ENCODE measurements around the gene ABHD17B.

ABHD17B gene

DNA sequence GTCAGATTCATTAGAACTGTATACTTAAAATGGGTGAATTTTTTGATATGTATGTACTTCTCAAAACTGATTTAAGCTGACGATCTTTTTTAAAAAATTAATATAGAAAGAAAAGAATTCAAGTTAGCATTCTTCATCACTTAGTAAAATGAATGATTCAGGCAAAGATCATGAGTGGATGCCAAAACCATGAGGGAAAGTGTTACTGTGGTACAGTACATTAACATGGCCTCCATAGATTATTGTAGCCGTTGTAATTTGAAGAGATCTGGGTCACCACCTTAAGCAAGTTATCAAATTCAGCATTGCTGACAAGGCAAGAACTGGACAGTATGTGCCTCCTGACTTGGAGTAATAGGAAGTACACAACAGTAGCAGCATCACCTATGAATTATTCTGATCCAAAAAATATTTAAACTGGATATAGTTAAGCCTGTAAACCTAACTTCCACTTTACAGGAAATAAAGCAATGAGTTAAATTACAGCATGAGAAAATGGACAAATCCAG is 30.1 kb upstream of the ABHD17B start:
- POLR2A ChIA-PET = no interaction called here
- CTCF ChIA-PET = no interaction called here
- TF ChIP-seq SP1 (IDR thresholded peaks at IDR 0.05) (no peak), LEF1 (IDR thresholded peaks at IDR 0.05; ENCODE audit: borderline replicate concordance) (no peak), FOXM1 (IDR thresholded peaks at IDR 0.05; ENCODE audit: borderline replicate concordance) (no peak), ZNF384 (IDR thresholded peaks at IDR 0.05) (no peak)
- TF ChIP-seq, protein P1, sequence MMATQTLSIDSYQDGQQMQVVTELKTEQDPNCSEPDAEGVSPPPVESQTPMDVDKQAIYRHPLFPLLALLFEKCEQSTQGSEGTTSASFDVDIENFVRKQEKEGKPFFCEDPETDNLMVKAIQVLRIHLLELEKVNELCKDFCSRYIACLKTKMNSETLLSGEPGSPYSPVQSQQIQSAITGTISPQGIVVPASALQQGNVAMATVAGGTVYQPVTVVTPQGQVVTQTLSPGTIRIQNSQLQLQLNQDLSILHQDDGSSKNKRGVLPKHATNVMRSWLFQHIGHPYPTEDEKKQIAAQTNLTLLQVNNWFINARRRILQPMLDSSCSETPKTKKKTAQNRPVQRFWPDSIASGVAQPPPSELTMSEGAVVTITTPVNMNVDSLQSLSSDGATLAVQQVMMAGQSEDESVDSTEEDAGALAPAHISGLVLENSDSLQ (IDR thresholded peaks at IDR 0.05) = no peak
- no peak for DNase-seq (ENCODE audit: extremely low spot score)

DNA sequence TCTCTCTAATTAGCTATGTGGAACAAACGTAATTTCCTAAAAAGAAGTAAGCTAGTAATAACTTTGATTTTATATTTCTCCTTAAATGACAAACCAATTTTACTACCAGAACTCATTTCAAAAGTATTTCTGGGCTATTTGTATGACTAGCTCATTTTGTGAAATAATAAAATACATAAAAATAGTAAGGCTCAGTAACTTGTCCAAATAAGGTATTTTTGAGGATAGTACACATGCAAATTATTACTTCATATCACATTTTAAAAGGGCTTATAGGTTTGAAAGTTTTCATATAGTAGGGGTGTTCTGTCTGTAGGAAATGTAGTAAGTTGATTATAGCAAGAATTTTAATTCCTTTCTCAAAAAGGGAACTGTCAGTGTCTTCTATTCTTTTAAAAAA is 26.9 kb upstream of the ABHD17B start:
- TF ChIP-seq SUZ12 (IDR thresholded peaks at IDR 0.05) (no peak), FOXA1 (IDR thresholded peaks at IDR 0.05) (no peak), L3MBTL2 (conservative IDR thresholded peaks at IDR 0.05) (no peak), FOXK2 (IDR thresholded peaks at IDR 0.05) (no peak), CTBP1 (IDR thresholded peaks at IDR 0.05; ENCODE audit: borderline replicate concordance) (no peak), ZNF384 (IDR thresholded peaks at IDR 0.05) (no peak), SP1 (IDR thresholded peaks at IDR 0.05) (no peak), ELF4 (IDR thresholded peaks at IDR 0.05) (no peak), LEF1 (IDR thresholded peaks at IDR 0.05; ENCODE audit: borderline replicate concordance) (no peak), ARNT (IDR thresholded peaks at IDR 0.05) (no peak), HDGF (IDR thresholded peaks at IDR 0.05; ENCODE audit: borderline replicate concordance) (no peak), FOXM1 (IDR thresholded peaks at IDR 0.05; ENCODE audit: borderline replicate concordance) (no peak), BHLHE40 (IDR thresholded peaks at IDR 0.05; ENCODE audit: borderline replicate concordance) (no peak)
- TF ChIP-seq, protein P1 (IDR thresholded peaks at IDR 0.05) = no peak
- POLR2A ChIA-PET = no interaction called here
- CTCF ChIA-PET = no interaction called here
- no peak for DNase-seq (ENCODE audit: extremely low spot score)

- ChIA-PET POLR2A (no interaction called here), CTCF (no interaction called here)
- no peak for TF ChIP-seq LEF1 (IDR thresholded peaks at IDR 0.05; ENCODE audit: borderline replicate concordance)
- DNase-seq (ENCODE audit: extremely low spot score) = no peak
Measured at GRCh38 chr9:71937070-71937625, 26.2 kb upstream of the ABHD17B start.

GRCh38 chr9:71936066-71936465 is 25.1 kb upstream of the ABHD17B start:
- CTCF ChIA-PET = interaction anchor here (0.6 kb wide), 1 partner anchor 130 kb away, joined by 4 read pairs; no protein-coding TSS in a partner anchor
- DNase-seq (ENCODE audit: extremely low spot score) = no peak

GRCh38 chr9:71931166-71931565 is 20.2 kb upstream of the ABHD17B start:
- CTCF ChIA-PET = no interaction called here
- TF ChIP-seq TARDBP (IDR thresholded peaks at IDR 0.05) (no peak), L3MBTL2 (conservative IDR thresholded peaks at IDR 0.05) (no peak), NFRKB (IDR thresholded peaks at IDR 0.05) (no peak), CTBP1 (IDR thresholded peaks at IDR 0.05; ENCODE audit: borderline replicate concordance) (no peak), FOXK2 (IDR thresholded peaks at IDR 0.05) (no peak), ELF4 (IDR thresholded peaks at IDR 0.05) (no peak), FOXA1 (IDR thresholded peaks at IDR 0.05) (no peak), ZNF384 (IDR thresholded peaks at IDR 0.05) (no peak)
- TF ChIP-seq, protein P1 (IDR thresholded peaks at IDR 0.05) = no peak

More at GRCh38 chr9:71936066-71936465, 25.1 kb upstream of the ABHD17B start:
- TF ChIP-seq FOXA1 (IDR thresholded peaks at IDR 0.05) = no peak
- no peak for TF ChIP-seq L3MBTL2 (conservative IDR thresholded peaks at IDR 0.05)
- TF ChIP-seq ARNT (IDR thresholded peaks at IDR 0.05) = no peak
- no peak for TF ChIP-seq CTBP1 (IDR thresholded peaks at IDR 0.05; ENCODE audit: borderline replicate concordance)
- TF ChIP-seq ZNF384 (IDR thresholded peaks at IDR 0.05) = no peak
- no peak for TF ChIP-seq FOXK2 (IDR thresholded peaks at IDR 0.05)
- no peak for TF ChIP-seq SP1 (IDR thresholded peaks at IDR 0.05)
- TF ChIP-seq ELF4 (IDR thresholded peaks at IDR 0.05) = no peak
- TF ChIP-seq SUZ12 (IDR thresholded peaks at IDR 0.05) = no peak
- TF ChIP-seq FOXM1 (IDR thresholded peaks at IDR 0.05; ENCODE audit: borderline replicate concordance) = no peak
- TF ChIP-seq HDGF (IDR thresholded peaks at IDR 0.05; ENCODE audit: borderline replicate concordance) = no peak
- POLR2A ChIA-PET = no interaction called here

DNA sequence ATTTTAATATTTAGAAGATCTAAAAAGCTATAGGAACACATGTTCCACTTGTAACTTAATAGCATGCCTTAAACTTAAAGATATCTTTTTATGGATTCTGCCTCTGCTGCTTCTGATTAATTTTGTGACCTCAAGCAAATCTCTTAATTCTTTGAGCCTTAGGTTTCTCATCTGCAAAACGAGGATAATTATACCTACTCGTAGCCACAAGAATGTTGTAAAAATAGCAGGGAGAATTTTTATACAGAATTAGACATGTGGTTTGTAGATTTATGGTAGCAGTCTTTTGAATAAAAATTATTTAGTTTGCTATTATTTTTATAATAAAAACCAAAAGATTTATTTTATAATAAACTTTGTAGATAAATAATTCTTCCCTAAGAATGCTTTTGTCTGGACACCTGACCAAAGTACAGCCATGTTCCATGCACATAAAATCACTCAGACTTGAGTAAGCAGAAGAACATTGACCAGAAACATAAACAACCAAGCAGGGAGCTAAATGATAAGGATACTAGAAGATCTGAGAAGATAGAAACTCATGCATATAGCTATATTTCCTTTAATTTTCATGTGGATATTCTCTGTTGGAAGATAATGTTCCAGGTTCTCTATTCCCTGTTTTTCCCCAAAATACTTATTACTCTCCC is 18.9 kb upstream of the ABHD17B start:
- ChIA-PET CTCF (no interaction called here), POLR2A (no interaction called here)
- TF ChIP-seq NFRKB (IDR thresholded peaks at IDR 0.05) (no peak), FOXM1 (IDR thresholded peaks at IDR 0.05; ENCODE audit: borderline replicate concordance) (no peak)
- DNase-seq (ENCODE audit: extremely low spot score) = no peak

More at GRCh38 chr9:71931166-71931565, 20.2 kb upstream of the ABHD17B start:
- no peak for DNase-seq (ENCODE audit: extremely low spot score)
- POLR2A ChIA-PET = interaction anchor here (0.7 kb wide), 1 partner anchor 20 kb away, joined by 5 read pairs; the partner anchor contains the start of genes ABHD17B and C9orf85

DNA sequence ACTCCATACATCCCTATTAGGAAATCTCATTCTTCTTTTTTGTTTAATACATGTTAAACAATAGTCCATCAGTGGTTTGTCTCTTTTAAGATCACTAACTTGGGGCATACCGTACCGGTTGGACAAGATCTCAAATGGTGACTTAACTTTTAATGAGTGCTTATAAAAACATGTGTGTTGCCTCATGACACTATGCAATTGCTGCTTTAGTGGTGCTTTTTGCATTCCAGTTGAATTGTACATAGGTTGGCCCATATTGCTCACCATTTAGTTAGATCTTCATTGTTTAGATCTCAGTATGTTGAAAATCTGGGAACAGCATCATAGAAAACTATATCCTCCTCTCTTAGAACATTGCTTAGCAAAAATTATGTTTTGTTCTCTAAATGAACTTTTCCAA is 18.2 kb upstream of the ABHD17B start:
- no peak for DNase-seq (ENCODE audit: extremely low spot score)
- CTCF ChIA-PET = no interaction called here
- TF ChIP-seq L3MBTL2 (conservative IDR thresholded peaks at IDR 0.05) = no peak
- no peak for TF ChIP-seq ARNT (IDR thresholded peaks at IDR 0.05)
- no peak for TF ChIP-seq ELF4 (IDR thresholded peaks at IDR 0.05)
- no peak for TF ChIP-seq FOXA1 (IDR thresholded peaks at IDR 0.05)
- TF ChIP-seq, protein P1 (IDR thresholded peaks at IDR 0.05) = no peak
- TF ChIP-seq LEF1 (IDR thresholded peaks at IDR 0.05; ENCODE audit: borderline replicate concordance) = no peak
- TF ChIP-seq FOXM1 (IDR thresholded peaks at IDR 0.05; ENCODE audit: borderline replicate concordance) = no peak
- no peak for TF ChIP-seq BHLHE40 (IDR thresholded peaks at IDR 0.05; ENCODE audit: borderline replicate concordance)
- POLR2A ChIA-PET = no interaction called here

All from HEK293T (cell line).